ENCODE results near the gene NUDT21.

DNA sequence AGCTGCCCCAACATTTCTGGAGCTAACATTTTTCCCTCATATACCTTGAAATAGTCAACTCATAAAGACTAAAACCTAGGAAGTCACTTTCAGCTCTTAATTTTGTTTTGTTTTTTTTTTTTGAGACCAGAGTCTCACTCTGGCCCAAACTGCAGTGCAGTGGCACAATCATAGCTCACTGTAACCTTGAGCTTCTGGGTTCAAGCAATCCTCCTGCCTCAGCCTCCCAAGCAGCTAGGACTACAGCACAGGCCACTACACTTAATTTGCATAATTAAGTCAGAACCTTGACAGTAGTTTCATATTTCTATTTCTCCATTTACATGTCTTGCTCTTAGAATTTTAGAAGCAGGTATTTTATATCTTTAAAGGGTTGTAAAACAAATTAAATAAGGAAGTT, 30.5 kb downstream of the NUDT21 start:
- TF ChIP-seq, protein P1, sequence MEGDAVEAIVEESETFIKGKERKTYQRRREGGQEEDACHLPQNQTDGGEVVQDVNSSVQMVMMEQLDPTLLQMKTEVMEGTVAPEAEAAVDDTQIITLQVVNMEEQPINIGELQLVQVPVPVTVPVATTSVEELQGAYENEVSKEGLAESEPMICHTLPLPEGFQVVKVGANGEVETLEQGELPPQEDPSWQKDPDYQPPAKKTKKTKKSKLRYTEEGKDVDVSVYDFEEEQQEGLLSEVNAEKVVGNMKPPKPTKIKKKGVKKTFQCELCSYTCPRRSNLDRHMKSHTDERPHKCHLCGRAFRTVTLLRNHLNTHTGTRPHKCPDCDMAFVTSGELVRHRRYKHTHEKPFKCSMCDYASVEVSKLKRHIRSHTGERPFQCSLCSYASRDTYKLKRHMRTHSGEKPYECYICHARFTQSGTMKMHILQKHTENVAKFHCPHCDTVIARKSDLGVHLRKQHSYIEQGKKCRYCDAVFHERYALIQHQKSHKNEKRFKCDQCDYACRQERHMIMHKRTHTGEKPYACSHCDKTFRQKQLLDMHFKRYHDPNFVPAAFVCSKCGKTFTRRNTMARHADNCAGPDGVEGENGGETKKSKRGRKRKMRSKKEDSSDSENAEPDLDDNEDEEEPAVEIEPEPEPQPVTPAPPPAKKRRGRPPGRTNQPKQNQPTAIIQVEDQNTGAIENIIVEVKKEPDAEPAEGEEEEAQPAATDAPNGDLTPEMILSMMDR (IDR thresholded peaks at IDR 0.05; ENCODE audit: low read depth, low read length, poor library complexity, severe bottlenecking), result no peak
- TF ChIP-seq EZH2phosphoT487 (IDR thresholded peaks at IDR 0.05; ENCODE audit: borderline replicate concordance, low read length), result no peak

Data from DOHH2 (cell line).